ENCODE data around the gene LCN10.

DNA sequence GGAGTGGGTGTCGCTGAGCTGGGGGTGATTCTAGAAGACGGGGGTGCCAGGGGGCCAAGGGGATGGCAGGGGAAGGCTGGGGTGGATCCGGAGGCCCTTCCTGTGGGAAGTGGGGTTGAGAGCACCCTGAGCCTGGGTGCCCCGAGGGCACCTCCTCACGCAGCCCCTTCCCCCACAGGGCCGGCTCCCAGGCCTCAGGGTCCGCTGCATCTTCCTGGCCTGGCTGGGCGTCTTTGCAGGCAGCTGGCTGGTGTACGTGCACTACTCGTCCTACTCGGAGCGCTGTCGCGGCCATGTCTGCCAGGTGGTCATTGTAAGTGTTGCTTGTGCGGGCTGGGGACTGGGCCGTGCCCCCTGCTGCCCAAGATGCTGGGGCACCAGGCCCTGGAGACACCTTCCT is 25.3 kb downstream of the LCN10 start:
- TF ChIP-seq POLR2A (IDR thresholded peaks at IDR 0.05) (no peak), POLR2AphosphoS5 (IDR thresholded peaks at IDR 0.05) (no peak)
- TF ChIP-seq, protein P1, sequence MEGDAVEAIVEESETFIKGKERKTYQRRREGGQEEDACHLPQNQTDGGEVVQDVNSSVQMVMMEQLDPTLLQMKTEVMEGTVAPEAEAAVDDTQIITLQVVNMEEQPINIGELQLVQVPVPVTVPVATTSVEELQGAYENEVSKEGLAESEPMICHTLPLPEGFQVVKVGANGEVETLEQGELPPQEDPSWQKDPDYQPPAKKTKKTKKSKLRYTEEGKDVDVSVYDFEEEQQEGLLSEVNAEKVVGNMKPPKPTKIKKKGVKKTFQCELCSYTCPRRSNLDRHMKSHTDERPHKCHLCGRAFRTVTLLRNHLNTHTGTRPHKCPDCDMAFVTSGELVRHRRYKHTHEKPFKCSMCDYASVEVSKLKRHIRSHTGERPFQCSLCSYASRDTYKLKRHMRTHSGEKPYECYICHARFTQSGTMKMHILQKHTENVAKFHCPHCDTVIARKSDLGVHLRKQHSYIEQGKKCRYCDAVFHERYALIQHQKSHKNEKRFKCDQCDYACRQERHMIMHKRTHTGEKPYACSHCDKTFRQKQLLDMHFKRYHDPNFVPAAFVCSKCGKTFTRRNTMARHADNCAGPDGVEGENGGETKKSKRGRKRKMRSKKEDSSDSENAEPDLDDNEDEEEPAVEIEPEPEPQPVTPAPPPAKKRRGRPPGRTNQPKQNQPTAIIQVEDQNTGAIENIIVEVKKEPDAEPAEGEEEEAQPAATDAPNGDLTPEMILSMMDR (IDR thresholded peaks at IDR 0.05) = no peak

Data from upper lobe of left lung (tissue), 4 donors.